AG10803 (cell line): ENCODE measurements around the gene TRIM34.
"Not testable (repeated sequence)": the region's sequence is repeated elsewhere in the genome, so short reads cannot be mapped to it uniquely, and the experiment has no call there.

Experiments
- DNase-seq: peaks from one replicate; pipeline ENCODE4 v3.0.0; 2010; ENCODE audit warnings: low read depth
- H3K4me3 ChIP-seq: 2 replicates; pipeline ENCODE4 v1.5.1; 2011; ENCODE audit warnings: mild to moderate bottlenecking, low read length, control low read depth
- TF ChIP-seq, protein P1 (sequence below): conservative IDR thresholded peaks from 2 replicates; pipeline ENCODE4 v1.5.1; 2011; ENCODE audit warnings: mild to moderate bottlenecking, low read length, control low read depth, inconsistent platforms

The TRIM34 gene

DNA sequence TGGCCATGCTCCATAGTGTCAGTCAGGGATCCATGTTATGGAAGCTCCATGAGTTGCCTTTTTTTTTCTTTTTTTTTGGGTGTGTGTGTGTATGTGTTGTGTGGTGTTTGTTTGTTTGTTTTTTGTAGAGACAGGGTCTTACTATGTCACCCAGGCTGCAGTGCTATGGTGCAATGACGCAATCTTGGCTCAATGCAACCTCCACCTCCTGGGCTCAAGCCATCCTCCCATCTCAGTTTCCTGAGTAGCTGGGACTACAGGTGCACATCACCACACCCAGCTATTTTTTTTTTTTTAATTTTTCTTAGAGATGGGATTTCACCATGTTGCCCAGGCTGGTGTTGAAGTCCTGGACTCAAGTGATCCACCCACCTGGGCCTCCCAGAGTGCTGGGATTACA is 63.7 kb downstream of the TRIM34 start:
- TF ChIP-seq, protein P1, sequence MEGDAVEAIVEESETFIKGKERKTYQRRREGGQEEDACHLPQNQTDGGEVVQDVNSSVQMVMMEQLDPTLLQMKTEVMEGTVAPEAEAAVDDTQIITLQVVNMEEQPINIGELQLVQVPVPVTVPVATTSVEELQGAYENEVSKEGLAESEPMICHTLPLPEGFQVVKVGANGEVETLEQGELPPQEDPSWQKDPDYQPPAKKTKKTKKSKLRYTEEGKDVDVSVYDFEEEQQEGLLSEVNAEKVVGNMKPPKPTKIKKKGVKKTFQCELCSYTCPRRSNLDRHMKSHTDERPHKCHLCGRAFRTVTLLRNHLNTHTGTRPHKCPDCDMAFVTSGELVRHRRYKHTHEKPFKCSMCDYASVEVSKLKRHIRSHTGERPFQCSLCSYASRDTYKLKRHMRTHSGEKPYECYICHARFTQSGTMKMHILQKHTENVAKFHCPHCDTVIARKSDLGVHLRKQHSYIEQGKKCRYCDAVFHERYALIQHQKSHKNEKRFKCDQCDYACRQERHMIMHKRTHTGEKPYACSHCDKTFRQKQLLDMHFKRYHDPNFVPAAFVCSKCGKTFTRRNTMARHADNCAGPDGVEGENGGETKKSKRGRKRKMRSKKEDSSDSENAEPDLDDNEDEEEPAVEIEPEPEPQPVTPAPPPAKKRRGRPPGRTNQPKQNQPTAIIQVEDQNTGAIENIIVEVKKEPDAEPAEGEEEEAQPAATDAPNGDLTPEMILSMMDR = no peak
- no peak for DNase-seq
- no peak overlapping the region for H3K4me3 ChIP-seq

DNA sequence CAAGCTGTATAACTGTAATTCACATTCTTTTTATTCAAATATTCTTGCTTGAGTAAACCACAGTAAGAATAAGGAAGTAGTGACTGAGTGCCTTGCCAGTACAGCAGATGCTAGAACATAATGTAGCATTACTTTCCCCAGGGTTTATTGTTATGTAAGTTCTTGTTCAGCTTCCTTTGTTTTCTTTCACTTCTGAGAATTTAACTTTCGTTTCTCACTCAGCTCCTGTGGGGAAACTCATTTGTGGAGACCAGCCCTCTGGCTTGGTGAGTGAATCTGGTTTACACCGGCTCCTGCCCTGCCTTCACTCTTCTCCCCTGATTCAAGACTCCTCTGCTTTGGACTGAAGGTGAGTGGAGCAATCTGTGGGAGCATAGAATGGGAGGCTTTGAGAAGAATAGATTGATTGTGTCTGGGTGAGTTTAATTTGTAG is 64.8 kb downstream of the TRIM34 start, which contains the start of gene TRIM22:
Gene TRIM22 (plus strand): TSS at position 240 of the 433 bp plus-strand sequence. CDS start 6,443 bp downstream, outside the sequence.
- DNase-seq = peak; percentile 91
- TF ChIP-seq, protein P1 = no peak
- H3K4me3 ChIP-seq = peak within 1 kb of the TSS; percentile 64

DNA sequence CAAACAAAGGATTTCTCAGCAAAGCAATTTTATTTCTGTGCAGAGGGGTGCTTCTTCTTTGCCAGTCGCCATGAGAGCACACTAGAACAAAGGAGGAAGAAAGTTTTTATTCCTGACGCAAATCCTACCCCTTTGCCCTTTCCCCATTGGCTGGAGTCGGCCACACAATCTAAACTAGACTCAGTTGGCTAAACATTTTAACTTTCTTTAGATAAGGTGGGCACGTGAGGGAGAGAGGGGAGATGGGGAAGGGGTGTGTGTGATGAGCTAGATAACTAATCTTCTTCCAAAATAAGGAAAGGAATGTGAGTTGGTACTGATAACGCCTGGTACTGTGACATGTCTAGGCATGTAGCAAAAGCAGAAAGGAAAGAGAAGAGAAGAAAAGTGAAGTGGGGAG is 65.4 kb downstream of the TRIM34 start:
- peak; percentile 62 for DNase-seq
- TF ChIP-seq, protein P1 = no peak
- H3K4me3 ChIP-seq = peak overlapping the region; percentile 64

DNA sequence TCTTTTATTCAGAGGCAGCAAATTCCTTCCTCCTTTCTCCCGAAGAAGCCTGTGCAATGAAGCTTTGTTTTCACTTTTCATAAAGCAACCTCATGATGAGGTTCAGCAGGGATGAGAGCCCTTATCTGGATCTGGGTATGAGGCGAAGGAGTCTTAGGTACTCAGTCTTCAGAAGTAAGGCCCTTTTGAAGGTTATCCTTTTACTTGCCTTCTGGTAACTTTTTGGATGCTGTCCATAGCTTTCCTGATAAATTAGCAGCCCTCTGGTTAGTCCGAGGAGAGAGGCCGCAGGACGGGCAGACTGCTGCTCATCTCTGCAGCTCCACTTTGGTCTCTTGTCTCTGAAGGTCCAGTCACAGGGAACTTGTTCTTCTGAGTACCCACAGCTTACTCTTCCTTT is 65.9 kb downstream of the TRIM34 start:
- peak; percentile 59 for DNase-seq
- TF ChIP-seq, protein P1 = no peak
- peak overlapping the region; percentile 64 for H3K4me3 ChIP-seq

DNA sequence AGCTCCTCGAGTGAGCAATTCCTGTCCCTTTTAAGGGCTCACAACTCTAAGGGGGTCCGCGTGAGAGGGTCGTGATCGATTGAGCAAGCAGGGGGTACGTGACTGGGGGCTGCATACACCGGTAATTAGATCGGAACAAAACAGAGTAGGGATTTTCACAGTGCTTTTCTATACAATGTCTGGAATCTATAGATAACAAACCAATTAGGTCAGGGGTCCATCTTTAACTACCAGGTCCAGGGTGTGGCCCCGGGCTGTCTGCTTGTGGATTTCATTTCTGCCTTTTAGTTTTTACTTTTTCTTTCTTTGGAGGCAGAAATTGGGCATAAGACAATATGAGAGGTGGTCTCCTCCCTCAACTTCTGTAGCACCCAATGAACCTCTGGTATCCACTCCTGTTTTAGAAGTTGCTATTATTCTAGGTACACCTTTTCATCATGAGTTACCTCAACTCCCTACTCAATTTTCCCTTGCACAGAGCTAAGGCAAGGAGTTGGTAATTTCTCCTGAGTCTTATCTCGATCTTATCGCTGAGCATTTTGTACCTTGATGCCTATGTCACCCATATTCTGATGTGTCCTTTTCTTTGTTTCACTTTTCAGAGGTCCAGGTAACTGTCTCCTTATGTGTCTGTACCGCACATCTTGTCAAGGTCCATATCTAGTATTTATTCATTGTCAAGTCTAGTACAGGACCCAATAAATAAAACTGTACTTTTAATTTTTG is 66.6 kb downstream of the TRIM34 start:
- DNase-seq = not testable (repeated sequence)
- peak overlapping the region; percentile 64 for H3K4me3 ChIP-seq

DNA sequence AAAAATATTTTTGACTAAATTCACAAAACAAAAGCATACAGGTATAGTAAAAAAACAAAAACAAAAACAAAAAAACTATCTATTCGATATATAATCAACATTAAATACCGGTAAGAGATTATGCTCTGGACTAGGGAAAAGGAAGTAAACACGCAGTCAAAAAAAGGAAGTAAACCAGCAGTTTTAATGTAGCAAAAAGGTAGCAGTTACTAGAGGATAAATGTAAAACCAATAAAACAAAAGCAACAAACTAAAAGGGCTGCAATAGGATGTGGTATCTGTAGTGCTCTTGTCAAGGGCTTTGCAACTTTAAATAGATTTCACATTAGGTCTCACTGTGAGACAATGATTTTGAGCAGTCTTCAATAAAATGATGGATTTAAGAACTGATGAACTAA is 67.2 kb downstream of the TRIM34 start:
- H3K4me3 ChIP-seq = no peak overlapping the region; the same call in 1 of the 2 replicates
- no peak for DNase-seq
- TF ChIP-seq, protein P1 = no peak
